WERI-Rb-1 (cell line): ENCODE measurements around the gene ZNF75A.

Source experiments
- DNase-seq: peaks from one replicate; pipeline ENCODE4 v3.0.0-alpha.2; 2020
- H3K27ac ChIP-seq: fragments of 250-450 bp; sonication (Bioruptor Pico); 2 replicates; pipeline ENCODE4 v1.5.1; 2020; ENCODE audit warnings: mild to moderate bottlenecking, moderate library complexity
- H3K27me3 ChIP-seq: fragments of 250-450 bp; sonication (Bioruptor Pico); 2 replicates; pipeline ENCODE4 v1.5.1; 2021; ENCODE audit warnings: mild to moderate bottlenecking, low read depth, moderate library complexity; ENCODE audit not compliant: insufficient read depth, severe bottlenecking
- H3K36me3 ChIP-seq: fragments of 250-450 bp; sonication (Bioruptor Pico); 2 replicates; pipeline ENCODE4 v1.5.1; 2020; ENCODE audit warnings: mild to moderate bottlenecking, moderate library complexity
- H3K4me3 ChIP-seq: 2 replicates; pipeline ENCODE4 v1.5.1; 2011; ENCODE audit warnings: low read depth, mild to moderate bottlenecking, control low read depth, low read length
- H3K9me3 ChIP-seq: fragments of 250-450 bp; sonication (Bioruptor Pico); 2 replicates; pipeline ENCODE4 v1.5.1; 2021; ENCODE audit warnings: mild to moderate bottlenecking, moderate library complexity; ENCODE audit not compliant: severe bottlenecking
- TF ChIP-seq, protein P1 (sequence below): IDR thresholded peaks from 2 replicates; pipeline ENCODE4 v1.5.1; 2011; ENCODE audit warnings: low read depth, mild to moderate bottlenecking, control low read depth, inconsistent platforms, low read length

ZNF75A gene

DNA sequence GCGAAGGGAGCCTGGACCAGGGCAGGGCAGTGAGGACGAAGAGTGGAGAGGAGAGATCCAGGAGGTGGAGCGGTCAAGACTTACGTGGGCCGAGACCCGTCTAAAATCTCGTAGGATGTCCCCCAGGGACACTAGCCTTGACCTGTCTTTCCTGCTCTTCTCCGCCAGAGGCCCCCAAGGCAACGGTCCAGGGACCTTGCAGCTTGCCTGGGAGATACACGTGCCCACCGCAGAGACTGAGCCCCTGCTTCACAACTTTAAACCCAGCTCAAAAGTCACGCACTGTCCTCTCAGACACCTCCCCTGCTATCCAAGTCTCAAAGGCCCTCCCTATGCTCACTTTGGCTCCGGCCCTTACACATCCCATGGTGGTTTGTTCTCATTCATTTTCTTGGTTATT is 9.5 kb upstream of the ZNF75A start:
- TF ChIP-seq, protein P1, sequence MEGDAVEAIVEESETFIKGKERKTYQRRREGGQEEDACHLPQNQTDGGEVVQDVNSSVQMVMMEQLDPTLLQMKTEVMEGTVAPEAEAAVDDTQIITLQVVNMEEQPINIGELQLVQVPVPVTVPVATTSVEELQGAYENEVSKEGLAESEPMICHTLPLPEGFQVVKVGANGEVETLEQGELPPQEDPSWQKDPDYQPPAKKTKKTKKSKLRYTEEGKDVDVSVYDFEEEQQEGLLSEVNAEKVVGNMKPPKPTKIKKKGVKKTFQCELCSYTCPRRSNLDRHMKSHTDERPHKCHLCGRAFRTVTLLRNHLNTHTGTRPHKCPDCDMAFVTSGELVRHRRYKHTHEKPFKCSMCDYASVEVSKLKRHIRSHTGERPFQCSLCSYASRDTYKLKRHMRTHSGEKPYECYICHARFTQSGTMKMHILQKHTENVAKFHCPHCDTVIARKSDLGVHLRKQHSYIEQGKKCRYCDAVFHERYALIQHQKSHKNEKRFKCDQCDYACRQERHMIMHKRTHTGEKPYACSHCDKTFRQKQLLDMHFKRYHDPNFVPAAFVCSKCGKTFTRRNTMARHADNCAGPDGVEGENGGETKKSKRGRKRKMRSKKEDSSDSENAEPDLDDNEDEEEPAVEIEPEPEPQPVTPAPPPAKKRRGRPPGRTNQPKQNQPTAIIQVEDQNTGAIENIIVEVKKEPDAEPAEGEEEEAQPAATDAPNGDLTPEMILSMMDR = no peak
- no peak for DNase-seq
- Histone ChIP-seq H3K27ac (no peak overlapping the region), H3K27me3 (no peaks in the 10 kb centered on the region), H3K9me3 (no peaks in the 10 kb centered on the region), H3K4me3 (no peak overlapping the region), H3K36me3 (peaks cover 40% of the 10 kb centered on the region)

DNA sequence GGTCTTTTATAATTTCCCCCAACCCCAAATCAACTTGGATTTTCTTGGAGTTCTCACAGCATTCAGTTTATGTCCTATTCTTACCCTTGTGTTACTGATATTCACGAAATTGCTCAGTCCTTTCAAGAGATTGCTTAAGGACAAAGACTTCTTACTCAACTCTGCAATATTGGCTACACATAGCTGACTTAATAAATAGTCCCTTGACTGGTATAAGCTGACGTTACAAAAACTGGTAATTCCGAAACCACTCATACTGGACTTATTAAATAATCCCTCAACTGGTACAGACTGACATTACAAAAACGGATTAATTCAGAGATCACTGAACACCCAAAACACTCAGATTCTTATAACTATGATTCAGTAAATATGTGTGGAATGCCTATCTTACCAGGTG is 927 bp upstream of the ZNF75A start:
- H3K9me3 ChIP-seq = peaks cover 3% of the 10 kb centered on the region
- DNase-seq = no peak
- TF ChIP-seq, protein P1 = no peak
- H3K27me3 ChIP-seq = no peaks in the 10 kb centered on the region
- H3K4me3 ChIP-seq = peak overlapping the region; percentile 80
- peaks cover 40% of the 10 kb centered on the region for H3K36me3 ChIP-seq
- peak overlapping the region; percentile 97 for H3K27ac ChIP-seq

DNA sequence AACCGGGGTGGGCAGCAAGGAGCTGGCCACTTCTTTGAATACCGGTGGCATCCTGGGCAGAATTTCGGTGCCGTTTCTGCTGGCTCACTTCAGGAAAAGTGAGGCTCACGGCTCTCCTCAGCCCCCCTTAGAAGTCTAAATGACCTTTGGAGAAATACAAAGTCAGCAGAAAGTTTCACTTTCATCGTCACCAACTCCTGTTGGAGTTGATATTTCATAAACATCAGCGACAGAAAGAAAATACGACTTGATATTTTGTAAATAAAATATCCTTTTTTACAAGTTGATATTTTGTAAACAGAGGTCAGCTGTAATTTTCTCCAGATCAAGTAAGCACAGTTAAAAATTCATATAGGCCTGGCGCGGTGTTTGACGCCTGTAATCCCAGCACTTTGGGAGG is 781 bp downstream of the ZNF75A start:
- peaks cover 3% of the 10 kb centered on the region for H3K9me3 ChIP-seq
- no peak for DNase-seq
- H3K4me3 ChIP-seq = peak overlapping the region; percentile 80
- peak overlapping the region; percentile 97 for H3K27ac ChIP-seq
- H3K36me3 ChIP-seq = peaks cover 36% of the 10 kb centered on the region
- H3K27me3 ChIP-seq = no peaks in the 10 kb centered on the region
- TF ChIP-seq, protein P1 = no peak

DNA sequence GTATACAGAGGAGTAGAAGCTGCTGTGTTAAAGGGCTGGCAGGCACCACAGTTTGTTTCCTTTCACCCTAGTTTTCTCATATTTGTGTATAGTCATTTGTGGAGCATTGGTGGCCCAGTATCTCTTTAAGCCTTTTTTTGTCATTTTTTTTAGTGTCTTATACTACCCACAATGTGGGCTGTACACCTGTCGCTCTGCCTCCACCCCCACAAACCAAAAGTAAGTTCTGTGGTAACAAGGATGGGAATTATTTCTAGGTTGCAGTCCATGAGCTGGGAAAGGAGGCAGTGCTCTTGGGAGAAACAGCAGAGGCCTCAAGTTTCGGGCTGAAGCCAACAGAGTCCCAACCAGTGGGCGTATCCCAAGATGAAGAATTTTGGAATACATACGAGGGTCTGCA is 6.2 kb downstream of the ZNF75A start:
- Histone ChIP-seq H3K9me3 (peaks cover 13% of the 10 kb centered on the region), H3K27me3 (no peaks in the 10 kb centered on the region), H3K36me3 (peaks cover 77% of the 10 kb centered on the region), H3K27ac (no peak overlapping the region), H3K4me3 (no peak overlapping the region)
- no peak for DNase-seq
- TF ChIP-seq, protein P1 = no peak

DNA sequence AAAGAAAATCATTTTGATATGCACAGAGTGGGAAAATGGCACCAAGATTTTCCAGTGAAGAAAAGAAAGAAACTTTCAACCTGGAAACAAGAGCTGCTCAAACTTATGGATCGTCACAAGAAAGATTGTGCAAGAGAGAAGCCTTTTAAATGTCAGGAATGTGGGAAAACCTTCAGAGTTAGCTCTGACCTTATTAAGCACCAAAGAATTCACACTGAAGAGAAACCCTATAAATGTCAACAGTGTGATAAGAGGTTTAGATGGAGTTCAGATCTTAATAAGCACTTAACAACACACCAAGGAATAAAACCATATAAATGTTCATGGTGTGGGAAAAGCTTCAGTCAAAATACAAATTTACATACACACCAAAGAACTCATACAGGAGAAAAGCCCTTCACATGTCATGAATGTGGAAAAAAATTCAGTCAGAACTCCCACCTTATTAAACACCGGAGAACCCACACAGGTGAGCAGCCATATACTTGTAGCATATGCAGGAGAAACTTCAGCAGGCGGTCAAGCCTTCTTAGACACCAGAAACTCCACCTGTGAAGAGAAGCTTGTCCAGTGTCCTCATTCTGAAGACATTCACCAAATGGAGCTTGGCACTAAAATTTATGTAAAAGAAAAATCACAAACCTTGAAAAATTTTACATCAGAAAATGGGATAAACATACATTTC is 12.2 kb downstream of the ZNF75A start:
- Histone ChIP-seq H3K36me3 (peaks cover 63% of the 10 kb centered on the region), H3K9me3 (peaks cover 45% of the 10 kb centered on the region), H3K4me3 (no peak overlapping the region), H3K27ac (no peak overlapping the region), H3K27me3 (no peaks in the 10 kb centered on the region)
- TF ChIP-seq, protein P1 = no peak
- DNase-seq = no peak

DNA sequence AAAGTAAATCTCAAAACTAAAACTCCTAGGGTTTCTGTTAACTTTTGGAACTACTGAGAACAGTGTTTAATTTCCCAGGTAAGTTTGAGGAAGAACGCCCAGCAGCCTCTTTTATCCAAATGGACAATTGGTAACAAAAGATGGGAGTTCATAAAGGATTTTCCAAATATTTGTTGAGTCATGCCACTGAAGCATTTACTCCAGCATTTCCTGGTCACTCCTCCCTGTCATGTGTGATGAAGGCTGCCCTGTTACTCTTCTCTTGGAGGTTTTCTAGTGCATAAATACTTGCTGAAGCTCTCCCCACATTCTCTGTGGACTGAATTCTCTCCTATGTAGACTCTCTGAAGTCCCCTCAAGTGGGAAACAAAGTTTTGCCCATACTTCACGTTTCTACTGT is 16.5 kb downstream of the ZNF75A start:
- peaks cover 21% of the 10 kb centered on the region for H3K36me3 ChIP-seq
- TF ChIP-seq, protein P1 = no peak
- no peak for DNase-seq
- H3K27ac ChIP-seq = no peak overlapping the region
- no peak overlapping the region for H3K4me3 ChIP-seq
- no peaks in the 10 kb centered on the region for H3K27me3 ChIP-seq
- peaks cover 30% of the 10 kb centered on the region for H3K9me3 ChIP-seq
